GM18498 (cell line): Measurements from ENCODE around the gene TAL2.
A peak's percentile ranks its signal among the peaks of the same experiment; 100 is the strongest.

Experiments
- ATAC-seq: cut with Tn5 transposase; IDR thresholded peaks from one replicate; pipeline ENCODE4 v1.9.1; 2021; ENCODE audit warnings: mild to moderate bottlenecking, moderate library complexity; ENCODE audit not compliant: unreplicated experiment

The TAL2 gene

GRCh38 chr9:105673850-105674387, 11.7 kb downstream of the TAL2 start:
- no peak for ATAC-seq

GRCh38 chr9:105676351-105676923, 14.2 kb downstream of the TAL2 start:
- no peak for ATAC-seq

GRCh38 chr9:105678163-105678562, 15.9 kb downstream of the TAL2 start:
- no peak for ATAC-seq

GRCh38 chr9:105678781-105679180, 16.5 kb downstream of the TAL2 start:
- no peak for ATAC-seq

- ATAC-seq, result no peak
These were observed 17.2 kb downstream of the TAL2 start for GRCh38 chr9:105679257-105680022.

GRCh38 chr9:105681313-105681712, 19.1 kb downstream of the TAL2 start:
- no peak for ATAC-seq

- no peak for ATAC-seq
These were observed 19.5 kb downstream of the TAL2 start for GRCh38 chr9:105681724-105682123.

GRCh38 chr9:105683688-105684275, 21.5 kb downstream of the TAL2 start:
- ATAC-seq, result no peak

- no peak for ATAC-seq
These were observed 24.7 kb downstream of the TAL2 start for GRCh38 chr9:105686936-105687335.

- ATAC-seq, result no peak
These were observed 28.5 kb downstream of the TAL2 start for GRCh38 chr9:105690742-105691141.

- ATAC-seq, result peak; percentile 34
These were observed 31.4 kb downstream of the TAL2 start for GRCh38 chr9:105693435-105694189.

GRCh38 chr9:105694190-105694847, 32.1 kb downstream of the TAL2 start, which contains the start of gene TMEM38B:
Gene TMEM38B (plus strand): TSS chr9:105694541. CDS start chr9:105694661, 120 bp downstream.
- ATAC-seq, result peak; percentile 82

GRCh38 chr9:105694848-105695581, 32.8 kb downstream of the TAL2 start:
- ATAC-seq, result peak; percentile 68

- no peak for ATAC-seq
These were observed 34.0 kb downstream of the TAL2 start for GRCh38 chr9:105696219-105696793.

- ATAC-seq, result no peak
These were observed 35.6 kb downstream of the TAL2 start for GRCh38 chr9:105697871-105698270.

- ATAC-seq, result no peak
These were observed 36.2 kb downstream of the TAL2 start for GRCh38 chr9:105698348-105698870.

GRCh38 chr9:105700668-105701067, 38.4 kb downstream of the TAL2 start:
- ATAC-seq, result no peak

- no peak for ATAC-seq
These were observed 38.9 kb downstream of the TAL2 start for GRCh38 chr9:105701145-105701544.

- ATAC-seq, result no peak
These were observed 40.0 kb downstream of the TAL2 start for GRCh38 chr9:105702207-105702606.
